Measurements from ENCODE around the gene STX1A.
"Not testable (repeated sequence)": the region's sequence is repeated elsewhere in the genome, so short reads cannot be mapped to it uniquely, and the experiment has no call there.

The STX1A gene

GRCh38 chr7:73735528-73735905, 16.0 kb upstream of the STX1A start:
- DNase-seq (ENCODE audit: low spot score) = no peak

DNA sequence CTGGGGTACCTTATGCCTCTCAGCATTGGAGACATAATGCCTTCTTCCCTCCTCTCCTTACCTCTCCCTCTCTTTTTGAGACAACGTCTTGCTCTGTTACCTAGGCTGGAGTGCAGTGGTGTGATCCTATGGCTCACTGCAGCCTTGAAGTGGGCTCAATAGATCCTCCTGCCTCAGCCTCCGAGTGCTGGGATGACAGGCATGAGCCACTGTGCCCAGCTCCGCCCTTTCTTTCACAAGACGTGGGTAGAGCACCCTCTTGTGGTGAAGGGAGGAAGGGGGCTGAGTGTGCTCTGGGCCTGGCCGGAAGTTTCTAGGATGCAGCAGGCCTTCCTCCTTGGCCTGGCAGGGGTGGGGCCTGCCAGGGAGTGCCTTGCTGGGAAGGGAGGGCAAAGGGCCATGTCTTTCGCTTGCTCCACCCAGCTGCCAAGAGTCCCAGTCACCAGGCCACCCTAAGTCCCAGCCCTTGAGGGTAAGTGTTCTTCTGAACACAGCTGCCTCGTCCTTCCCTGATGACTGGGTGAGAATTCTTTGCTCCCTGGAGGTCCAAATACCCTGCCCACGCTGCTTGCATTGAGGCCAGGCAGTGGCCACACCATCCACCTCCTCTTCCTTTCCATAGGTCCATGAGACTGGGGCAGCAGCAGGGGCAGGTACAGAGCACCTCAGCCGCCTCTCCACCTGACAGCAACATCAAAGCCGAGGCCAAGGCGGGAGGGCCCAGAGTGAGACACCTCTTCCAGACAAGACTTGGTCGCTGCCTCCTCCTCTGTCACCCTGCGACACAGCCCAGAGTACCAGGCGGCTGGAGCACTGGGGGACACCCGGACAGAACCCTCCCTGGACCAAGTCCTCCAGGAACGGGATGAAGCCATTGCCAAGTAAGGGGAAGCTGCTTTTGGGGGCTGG, 15.4 kb upstream of the STX1A start:
- peak; percentile 83 for DNase-seq (ENCODE audit: low spot score)

DNA sequence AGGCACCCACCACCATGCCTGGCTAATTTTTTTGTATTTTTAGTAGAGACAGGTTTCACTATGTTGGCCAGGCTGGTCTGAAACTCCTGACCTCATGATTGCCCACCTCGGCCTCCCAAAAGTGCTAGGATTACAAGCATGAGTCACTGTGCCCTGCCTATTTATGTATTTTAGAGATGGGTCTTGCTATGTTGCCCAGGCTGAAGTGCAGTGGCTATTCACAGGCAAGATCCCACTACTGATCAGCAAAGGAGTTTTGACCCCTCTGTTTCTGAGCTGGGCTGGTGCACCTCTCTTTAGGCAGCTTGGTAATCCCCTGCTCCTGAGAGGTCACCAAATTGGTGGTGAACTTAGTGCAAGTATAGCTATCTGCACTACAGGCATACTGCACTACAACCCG, 12.9 kb upstream of the STX1A start:
- no peak for DNase-seq (ENCODE audit: low spot score)

DNA sequence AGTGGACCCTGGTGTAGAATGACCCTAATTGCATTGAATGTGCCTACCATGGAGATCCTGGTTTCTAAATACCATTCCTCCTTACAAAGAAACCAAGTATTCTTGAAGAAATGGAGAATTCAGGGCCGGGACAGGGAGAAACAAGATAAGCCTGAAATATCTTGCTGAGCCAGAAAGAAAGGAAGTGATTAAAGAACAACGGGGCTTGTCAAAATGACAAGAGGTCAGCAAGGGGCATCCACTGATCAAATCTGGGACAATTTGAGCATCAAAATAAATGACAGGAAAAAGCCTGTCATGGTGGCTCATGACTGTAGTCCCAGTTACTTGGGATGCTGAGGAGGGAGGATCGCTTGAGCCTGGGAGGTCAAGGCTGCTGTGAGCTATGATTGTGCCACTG, 11.0 kb upstream of the STX1A start:
- no peak for DNase-seq (ENCODE audit: low spot score)

DNA sequence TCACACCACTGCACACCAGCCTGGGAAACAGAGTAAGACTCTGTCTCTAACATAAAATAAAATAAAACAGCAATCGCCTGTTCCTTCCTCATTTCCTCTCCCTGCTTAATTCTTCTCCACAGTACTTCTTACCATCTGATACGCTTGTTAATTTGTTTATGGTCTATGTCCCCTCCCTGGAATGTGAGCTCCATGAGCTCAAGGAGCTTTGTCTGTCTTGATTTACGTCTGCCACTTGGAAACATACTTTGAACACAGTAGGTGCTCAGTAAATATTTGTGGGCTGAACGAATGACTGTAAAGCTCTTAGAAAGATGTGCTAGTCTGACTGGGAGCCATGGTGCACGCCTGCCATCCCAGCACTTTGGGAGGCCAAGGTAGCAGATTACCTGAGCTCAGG, 9.1 kb upstream of the STX1A start:
- no peak for DNase-seq (ENCODE audit: low spot score)

DNA sequence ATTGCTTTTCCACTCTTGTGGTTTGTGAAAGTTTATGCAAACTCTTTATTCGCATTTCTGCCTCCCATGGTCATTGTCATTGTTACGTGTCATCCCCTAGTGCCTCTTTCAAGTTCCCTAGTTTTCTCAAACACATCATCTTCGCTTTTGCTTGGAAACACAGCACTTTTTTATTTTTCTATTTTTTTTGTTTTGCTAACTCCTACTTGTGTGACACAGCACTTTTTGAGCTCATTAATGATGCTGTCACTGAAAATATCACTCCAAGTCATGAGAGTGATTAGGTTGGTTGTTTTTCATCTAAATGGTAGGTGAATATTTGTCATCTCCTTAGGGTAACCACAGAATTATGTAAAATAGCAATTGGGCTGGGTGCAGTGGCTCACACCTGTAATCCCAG, 8.5 kb upstream of the STX1A start:
- DNase-seq (ENCODE audit: low spot score) = no peak

GRCh38 chr7:73726083-73726466, 6.6 kb upstream of the STX1A start:
- DNase-seq (ENCODE audit: low spot score) = no peak

GRCh38 chr7:73723813-73724212, 4.3 kb upstream of the STX1A start:
- DNase-seq (ENCODE audit: low spot score) = no peak

- no peak for DNase-seq (ENCODE audit: low spot score)
These were observed 3.3 kb upstream of the STX1A start for GRCh38 chr7:73722785-73723184.

DNA sequence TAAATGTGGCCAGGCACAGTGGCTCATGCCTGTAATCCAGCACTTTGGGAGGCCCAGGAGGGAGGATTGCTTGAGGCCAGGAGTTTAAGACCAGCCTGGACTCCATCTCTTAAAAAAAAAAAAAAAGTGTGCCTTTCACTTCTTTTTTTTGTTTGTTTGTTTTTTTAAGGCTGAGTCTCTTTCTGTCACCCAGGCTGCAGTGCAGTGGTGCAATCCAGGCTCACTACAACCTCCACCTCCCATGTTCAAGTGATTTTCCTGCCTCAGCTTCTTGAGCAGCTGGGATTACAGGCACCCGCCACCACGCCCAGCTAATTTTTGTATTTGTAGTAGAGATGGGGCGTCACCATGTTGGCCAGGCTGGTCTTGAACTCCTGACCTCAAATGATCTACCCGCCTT, 2.7 kb upstream of the STX1A start:
- not testable (repeated sequence) for DNase-seq (ENCODE audit: low spot score)

GRCh38 chr7:73721377-73721817, 1.9 kb upstream of the STX1A start:
- no peak for DNase-seq (ENCODE audit: low spot score)

GRCh38 chr7:73720443-73720842, 974 bp upstream of the STX1A start:
- DNase-seq (ENCODE audit: low spot score) = not testable (repeated sequence)

DNA sequence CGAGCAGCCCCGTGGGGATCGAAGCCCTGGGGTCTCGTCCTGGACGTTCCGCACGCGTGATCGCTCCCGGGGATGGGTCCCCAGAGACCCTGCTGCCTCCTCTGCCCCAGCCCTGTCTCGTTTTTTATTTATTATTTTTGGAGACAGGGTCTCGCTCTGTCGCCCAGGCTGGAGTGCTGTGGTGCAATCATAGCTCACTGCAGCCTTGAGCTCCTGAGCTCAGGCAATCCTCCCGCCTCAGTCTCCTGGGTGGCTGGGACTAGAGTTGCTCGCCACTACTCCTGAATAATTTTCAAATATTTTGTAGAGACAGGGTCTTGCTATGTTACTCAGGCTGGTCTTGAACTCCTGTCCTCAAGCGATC, 319 bp upstream of the STX1A start:
- no peak for DNase-seq (ENCODE audit: low spot score)

GRCh38 chr7:73718438-73718881, 1.0 kb downstream of the STX1A start:
- no peak for DNase-seq (ENCODE audit: low spot score)

GRCh38 chr7:73717991-73718405, 1.5 kb downstream of the STX1A start:
- peak; percentile 71 for DNase-seq (ENCODE audit: low spot score)

GRCh38 chr7:73717025-73717807, 2.3 kb downstream of the STX1A start:
- DNase-seq (ENCODE audit: low spot score) = peak; percentile 47

DNA sequence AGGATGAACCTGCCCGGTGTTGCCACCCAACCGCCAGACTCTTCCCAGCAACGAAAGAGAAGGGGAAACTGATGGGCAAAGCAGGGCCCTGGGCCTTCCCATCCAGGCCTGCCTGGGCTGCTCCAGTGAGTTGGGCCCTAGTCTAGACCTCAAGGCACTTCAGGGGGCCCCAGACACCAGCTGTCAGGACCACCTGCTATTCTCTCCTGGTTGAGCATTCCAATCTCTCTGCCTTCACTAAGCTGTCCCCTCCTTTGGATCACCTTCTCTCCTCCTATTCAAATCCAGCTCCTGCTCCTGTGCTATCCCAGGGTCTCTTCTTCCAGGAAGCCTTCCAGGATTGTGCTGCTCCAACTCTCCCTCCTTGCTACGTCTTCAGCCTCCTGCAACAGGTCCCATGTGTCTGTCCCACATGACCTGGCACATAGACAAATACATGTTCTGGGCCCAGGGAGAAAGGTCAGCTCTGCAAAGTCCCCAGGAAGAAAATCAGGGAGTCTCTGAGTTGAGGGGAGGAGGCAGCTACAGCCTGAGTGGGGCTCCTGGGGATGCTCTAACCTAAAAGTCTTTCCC, 3.1 kb downstream of the STX1A start:
- DNase-seq (ENCODE audit: low spot score) = no peak

DNA sequence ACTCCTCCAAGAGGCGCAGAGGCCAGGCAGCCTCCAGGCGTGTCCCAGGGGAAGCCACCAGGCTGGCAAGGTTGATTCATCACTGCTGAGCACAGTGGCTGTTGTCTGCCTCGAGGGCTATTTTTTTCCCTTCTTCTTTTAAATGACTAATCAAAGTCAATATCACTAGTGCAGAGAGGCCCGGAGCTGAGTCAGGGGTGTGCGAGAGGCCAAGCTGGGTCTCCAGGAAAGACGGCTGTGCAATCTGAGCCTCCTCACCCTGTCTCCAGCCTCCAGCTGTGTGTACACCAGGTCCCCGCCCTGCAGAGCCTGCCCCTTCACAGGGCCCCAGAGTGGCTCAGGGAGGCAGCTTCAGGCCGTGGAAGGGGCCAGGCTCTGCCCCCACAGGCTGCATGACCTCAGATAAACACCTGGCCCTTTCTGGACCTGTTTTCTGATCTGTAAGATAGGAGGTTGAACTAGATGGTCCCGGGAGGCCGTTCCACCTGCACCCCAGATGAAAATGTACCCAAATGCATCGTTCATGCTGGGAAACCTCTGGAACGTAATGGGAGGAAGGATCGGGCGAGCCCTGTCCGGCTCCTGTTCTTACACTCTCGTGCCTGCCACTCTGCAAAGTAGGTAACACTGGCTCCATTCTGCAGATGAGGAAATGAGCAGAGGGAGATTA, 3.7 kb downstream of the STX1A start:
- peak; percentile 86 for DNase-seq (ENCODE audit: low spot score)

DNA sequence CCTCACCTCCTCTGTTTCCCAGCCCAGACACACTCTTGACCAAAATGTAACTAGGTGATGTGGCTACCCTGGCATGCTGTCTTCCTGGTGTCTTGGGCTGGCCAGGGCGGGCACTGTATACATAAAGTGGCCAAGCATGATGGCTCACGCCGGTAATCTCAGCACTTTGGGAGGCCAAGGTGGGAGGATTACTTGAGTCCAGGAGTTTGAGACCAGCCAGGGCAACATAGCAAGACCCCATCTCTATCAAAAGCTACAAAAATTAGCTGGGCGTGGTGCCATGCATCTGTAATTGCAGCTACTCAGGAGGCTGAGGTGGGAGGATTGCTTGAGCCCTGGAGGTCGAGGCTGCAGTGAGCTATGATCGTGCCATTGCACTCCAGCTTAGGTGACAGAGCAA, 6.2 kb downstream of the STX1A start:
- not testable (repeated sequence) for DNase-seq (ENCODE audit: low spot score)

GRCh38 chr7:73712773-73713172, 6.7 kb downstream of the STX1A start:
- DNase-seq (ENCODE audit: low spot score) = no peak

GRCh38 chr7:73708961-73709549, 10.4 kb downstream of the STX1A start:
- no peak for DNase-seq (ENCODE audit: low spot score)
